GM15510 (cell line): ENCODE measurements around the gene CCDC69.

Source experiments
- POLR2A ChIP-seq: IDR thresholded peaks from 3 replicates; pipeline ENCODE4 v1.6.1; 2011; ENCODE audit warnings: borderline replicate concordance; ENCODE audit not compliant: insufficient read length; ENCODE audit errors: extremely low read depth

CCDC69 gene

GRCh38 chr5:151154931-151155774 is 68.7 kb downstream of the CCDC69 start:
- TF ChIP-seq POLR2A, result no peak

GRCh38 chr5:151153766-151154272 is 70.1 kb downstream of the CCDC69 start:
- TF ChIP-seq POLR2A, result no peak

- TF ChIP-seq POLR2A, result no peak
Observed at GRCh38 chr5:151153300-151153699, 70.6 kb downstream of the CCDC69 start.

GRCh38 chr5:151151793-151152192 is 72.1 kb downstream of the CCDC69 start:
- TF ChIP-seq POLR2A, result no peak

GRCh38 chr5:151151263-151151660 is 72.6 kb downstream of the CCDC69 start:
- no peak for TF ChIP-seq POLR2A

- TF ChIP-seq POLR2A, result no peak
Observed at GRCh38 chr5:151150471-151151262, 73.2 kb downstream of the CCDC69 start.

GRCh38 chr5:151148583-151148982 is 75.3 kb downstream of the CCDC69 start:
- no peak for TF ChIP-seq POLR2A

GRCh38 chr5:151147033-151147432 is 76.9 kb downstream of the CCDC69 start:
- TF ChIP-seq POLR2A, result no peak

GRCh38 chr5:151146061-151146460 is 77.8 kb downstream of the CCDC69 start:
- TF ChIP-seq POLR2A, result no peak

GRCh38 chr5:151144922-151145321 is 79.0 kb downstream of the CCDC69 start:
- TF ChIP-seq POLR2A, result no peak

- TF ChIP-seq POLR2A, result no peak
Observed at GRCh38 chr5:151144275-151144674, 79.6 kb downstream of the CCDC69 start.

- TF ChIP-seq POLR2A, result no peak
Observed at GRCh38 chr5:151143645-151144044, 80.2 kb downstream of the CCDC69 start.

GRCh38 chr5:151142933-151143332 is 81.0 kb downstream of the CCDC69 start:
- no peak for TF ChIP-seq POLR2A

GRCh38 chr5:151141535-151141934 is 82.4 kb downstream of the CCDC69 start:
- TF ChIP-seq POLR2A, result peak; percentile 38

GRCh38 chr5:151140686-151141459 is 83.0 kb downstream of the CCDC69 start:
- no peak for TF ChIP-seq POLR2A
